Heart right ventricle (tissue), 16 donors: ENCODE data around the gene NELL1. TPM values are rescaled to one million over a fixed set of nuclear protein-coding genes. Genes with fewer than 3 reads are reported as not detected.

Source experiments
- ATAC-seq, 8 donors: fragments of 200-7000 bp; cut with Tn5 transposase; one replicate each; pipeline ENCODE4 v1.9.1; 2020; ENCODE audit warnings: mild to moderate bottlenecking in 8 of 8, moderate library complexity in 8 of 8, moderate number of reproducible peaks in 1 of 8
- DNase-seq, 2 donors: peaks; one replicate each; pipeline ENCODE4 v3.0.0-alpha.2; 2020
- H3K27ac ChIP-seq, 10 donors: fragments of 200-600 bp; sonication (generic) in 2 of 10; one replicate each; pipeline versions ENCODE4 v1.5.0 to v1.8.0; 2020 to 2022; ENCODE audit warnings: mild to moderate bottlenecking in 3 of 10
- H3K27me3 ChIP-seq, 7 donors: fragments of 200-600 bp; one replicate each; pipeline ENCODE4 v1.8.0; 2021 to 2022; ENCODE audit warnings: mild to moderate bottlenecking in 2 of 7
- H3K36me3 ChIP-seq, 9 donors: fragments of 200-600 bp; sonication (generic) in 1 of 9; one replicate each; pipeline versions ENCODE4 v1.5.0 to v1.8.0; 2020 to 2022; ENCODE audit warnings: mild to moderate bottlenecking in 2 of 9
- H3K4me1 ChIP-seq, 9 donors: fragments of 200-600 bp; sonication (generic) in 1 of 9; one replicate each; pipeline versions ENCODE4 v1.5.0 to v1.8.0; 2020 to 2022; ENCODE audit warnings: mild to moderate bottlenecking in 4 of 9
- H3K4me3 ChIP-seq, 10 donors: fragments of 200-600 bp; sonication (generic) in 2 of 10; one replicate each; pipeline versions ENCODE4 v1.5.0 to v1.8.0; 2020 to 2022; ENCODE audit warnings: mild to moderate bottlenecking in 7 of 10, moderate library complexity in 2 of 10
- H3K9me3 ChIP-seq, 11 donors: fragments of 200-600 bp in 10 of 11; sonication (generic) in 2 of 11; one replicate each; pipeline versions ENCODE4 v1.5.0 to v1.8.0; 2013 to 2022; ENCODE audit warnings: mild to moderate bottlenecking in 2 of 11, control low read depth in 1 of 11, moderate library complexity in 1 of 11
- CTCF ChIP-seq, 9 donors: fragments of 200-600 bp; sonication (generic) in 2 of 9; IDR thresholded peaks; one replicate each; pipeline versions ENCODE4 v1.5.0 to v1.8.0; 2021 to 2022; ENCODE audit warnings: antibody characterized with exemption in 9 of 9, mild to moderate bottlenecking in 5 of 9, moderate library complexity in 1 of 9
- WGBS, 2 donors: extraction: QIAGEN DNeasy Blood & Tissue Kit; methylation state at CpG; one replicate each; pipeline ENCODE4 v1.1.7; 2013; ENCODE audit warnings: inconsistent platforms in 1 of 2; 5-methylcytosine and 5-hydroxymethylcytosine counted together
- intact Hi-C, 10 donors: fragments of 100-400 bp; cut with DNase I; formaldehyde crosslinking; loops; one replicate each; pipeline versions ENCODE4 v1.11.1 to v1.14.2; 2022
- polyA plus RNA-seq, 2 donors: library from polyadenylated mRNA; stranded (reverse); fragments of 200-250 nt; gene quantifications; one replicate each; pipeline ENCODE4 v1.2.3, GENCODE V29; 2013
- total RNA-seq, 10 donors: library from RNA; stranded (reverse); fragmentation: NEBNext Ultra II Directional in 3 of 10; extraction: Animal tissue kit (Norgen Biotek cat#: 25700) in 3 of 10; gene quantifications; one replicate each; pipeline versions ENCODE4 v1.2.1 to v1.2.4, GENCODE V29; 2021 to 2023
- donor health status: Arrhythmogenic right ventricular cardiomyopathy.
- donor health status: ischemic (EF 13 %, LVEDD 7.1; RV severe dilation, severe dysfunction).
- donor health status: healthy with polysubstance abuse.
- donor health status: DM: no; HTN: yes; CAD: no.
- donor health status: DM: no; HTN: no; CAD: no.
- donor health status: ischemic (EF 25% LVEDD 6.9; RV normal size, moderate dysfunction).
- donor health status: ischemic (EF 25% LVEDD 5.7; RV mildly dilated, moderate dysfunction).
- donor health status: healthy.
- donor health status: DM: yes; HTN: yes; CAD: no.
- donor health status: Ischemic cardiomyopathy.
- donor health status: ischemic (EF 35%, LVEDD 5.7; RV mildly dilated, moderate dysfunction).
- donor health status: nonischemic (EF 11% LVEDD 7.7; RV severe dilation, severe dysfunction).
- donor health status: DM: yes; HTN: yes; CAD: no.
- donor health status: PGD.
- donor health status: ischemic (EF 29% LVEDD 5.4; RV normal size, mild dysfunction).
- donor health status: nonischemic (EF 23%, LVEDD 6.1; RV moderate dilation, normal function).

The NELL1 gene
- total and polyA plus RNA-seq, 12 donors: not detected

GRCh38 chr11:21205205-21205604 is 535.8 kb downstream of the NELL1 start:
- TF ChIP-seq CTCF (IDR thresholded peaks at IDR 0.05): no peak
- intact Hi-C loops: no loop called here
- ATAC-seq: no peak

DNA sequence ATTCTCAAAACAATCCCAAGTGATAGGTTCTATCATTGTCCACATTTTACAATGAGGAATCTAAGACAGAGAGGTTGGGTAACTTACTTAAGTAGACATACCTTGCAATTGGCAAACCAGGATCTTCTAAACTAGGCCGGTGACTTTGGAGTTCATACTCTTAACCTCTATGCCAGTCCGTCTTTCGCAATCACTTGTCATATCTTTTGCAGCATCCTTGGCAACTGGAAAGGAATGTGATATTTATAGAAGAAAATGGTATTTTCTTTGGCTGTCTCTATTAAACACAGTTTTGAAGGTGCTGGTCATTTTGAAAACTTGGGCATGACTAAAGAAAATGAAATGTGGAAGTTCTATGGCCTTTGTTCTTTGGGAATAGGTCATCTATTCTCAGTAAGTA is 556.5 kb downstream of the NELL1 start:
- intact Hi-C loops: no loop called here
- Histone ChIP-seq H3K4me1 (no peaks in the 10 kb centered on the region), H3K4me3 (no peak overlapping the region), H3K27me3 (no peaks in the 10 kb centered on the region), H3K36me3 (no peaks in the 10 kb centered on the region), H3K27ac (no peak overlapping the region), H3K9me3 (peaks cover 0 to 23% (median 0%) of the 10 kb centered on the region in 11 donors)
- DNase-seq (no peak), ATAC-seq (no peak)
- 87 to 93% methylated on average over 3 of the region's 3 CpGs for WGBS, 2 donors
- no peak for TF ChIP-seq CTCF (IDR thresholded peaks at IDR 0.05)

More at GRCh38 chr11:21205205-21205604, 535.8 kb downstream of the NELL1 start:
- Histone ChIP-seq H3K27me3 (no peaks in the 10 kb centered on the region), H3K9me3 (peaks cover 0 to 21% (median 0%) of the 10 kb centered on the region in 11 donors), H3K4me1 (no peaks in the 10 kb centered on the region), H3K36me3 (no peaks in the 10 kb centered on the region), H3K4me3 (no peak overlapping the region), H3K27ac (no peak overlapping the region)
- WGBS, 2 donors: 66 to 81% methylated on average over 8 of the region's 8 CpGs
- DNase-seq: no peak

DNA sequence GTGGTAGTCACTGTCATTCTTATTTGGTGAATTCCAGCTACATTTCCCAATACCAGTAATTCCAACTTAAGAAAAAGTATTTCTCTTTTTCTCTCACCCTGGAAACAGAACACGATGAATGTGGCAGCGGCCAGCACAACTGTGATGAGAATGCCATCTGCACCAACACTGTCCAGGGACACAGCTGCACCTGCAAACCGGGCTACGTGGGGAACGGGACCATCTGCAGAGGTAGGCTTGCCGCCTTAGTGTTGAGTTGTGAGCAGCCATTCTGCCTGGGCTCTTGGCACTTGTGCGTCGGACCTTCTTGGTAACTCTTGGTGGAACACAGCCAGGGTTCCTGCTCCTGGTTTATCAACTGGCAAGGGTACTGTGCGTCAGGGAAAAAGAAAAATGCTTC is 559.8 kb downstream of the NELL1 start:
- TF ChIP-seq CTCF (IDR thresholded peaks at IDR 0.05): no peak
- H3K4me1 ChIP-seq: no peaks in the 10 kb centered on the region
- no peaks in the 10 kb centered on the region for H3K27me3 ChIP-seq
- intact Hi-C loops: no loop called here
- DNase-seq (no peak), ATAC-seq (no peak)
- peaks cover 0 to 10% (median 0%) of the 10 kb centered on the region in 11 donors for H3K9me3 ChIP-seq
- no peaks in the 10 kb centered on the region for H3K36me3 ChIP-seq
- 87 to 93% methylated on average over 9 of the region's 9 CpGs for WGBS, 2 donors
- no peak overlapping the region for H3K4me3 ChIP-seq
- no peak overlapping the region for H3K27ac ChIP-seq

GRCh38 chr11:21250196-21250595 is 580.8 kb downstream of the NELL1 start:
- Histone ChIP-seq H3K4me3 (no peak overlapping the region), H3K36me3 (no peaks in the 10 kb centered on the region), H3K4me1 (no peaks in the 10 kb centered on the region), H3K27me3 (no peaks in the 10 kb centered on the region), H3K27ac (no peak overlapping the region), H3K9me3 (no peaks in the 10 kb centered on the region)
- 14 to 26% methylated on average over 1 of the region's 1 CpG for WGBS, 2 donors
- TF ChIP-seq CTCF (IDR thresholded peaks at IDR 0.05): no peak
- DNase-seq (no peak), ATAC-seq (no peak)
- intact Hi-C loops: no loop called here

GRCh38 chr11:21254055-21254454 is 584.7 kb downstream of the NELL1 start:
- ATAC-seq: no peak
- no peak for DNase-seq
- no peaks in the 10 kb centered on the region for H3K36me3 ChIP-seq
- H3K9me3 ChIP-seq: no peaks in the 10 kb centered on the region
- no peaks in the 10 kb centered on the region for H3K27me3 ChIP-seq
- no peak overlapping the region for H3K27ac ChIP-seq
- no peaks in the 10 kb centered on the region for H3K4me1 ChIP-seq
- intact Hi-C loops: no loop called here
- no peak overlapping the region for H3K4me3 ChIP-seq
- TF ChIP-seq CTCF (IDR thresholded peaks at IDR 0.05): no peak
